Activated naive CD8-positive, alpha-beta T cell (primary cell): ENCODE data around the gene STPG3.

Experiments
- H3K27ac Mint-ChIP-seq: one replicate; pipeline ENCODE4 v1.8.0; 2021; ENCODE audit warnings: mixed read lengths
- H3K27me3 Mint-ChIP-seq: one replicate; pipeline ENCODE4 v1.8.0; 2021; ENCODE audit warnings: mixed read lengths
- H3K36me3 Mint-ChIP-seq: one replicate; pipeline ENCODE4 v1.8.0; 2021; ENCODE audit warnings: mixed read lengths
- H3K4me1 Mint-ChIP-seq: one replicate; pipeline ENCODE4 v1.8.0; 2021; ENCODE audit warnings: low read depth, mixed read lengths
- H3K4me3 Mint-ChIP-seq: one replicate; pipeline ENCODE4 v1.8.0; 2021; ENCODE audit warnings: mild to moderate bottlenecking, mixed read lengths
- H3K9me3 Mint-ChIP-seq: one replicate; pipeline ENCODE4 v1.8.0; 2021; ENCODE audit warnings: low read depth, mixed read lengths

The STPG3 gene

GRCh38 chr9:137301081-137301947, 50.2 kb downstream of the STPG3 start:
- Mint-ChIP-seq H3K9me3 (no peaks in the 10 kb centered on the region), H3K4me3 (peak overlapping the region; percentile 88), H3K4me1 (peaks cover 17% of the 10 kb centered on the region), H3K27me3 (peaks cover 8% of the 10 kb centered on the region), H3K36me3 (no peaks in the 10 kb centered on the region), H3K27ac (peak overlapping the region; percentile 22)

- Mint-ChIP-seq H3K27me3 (peaks cover 4% of the 10 kb centered on the region), H3K27ac (peak within 1 kb of the TSS; percentile 22), H3K36me3 (no peaks in the 10 kb centered on the region), H3K4me1 (peaks cover 13% of the 10 kb centered on the region), H3K9me3 (no peaks in the 10 kb centered on the region), H3K4me3 (peak within 1 kb of the TSS; percentile 88)
Measured at GRCh38 chr9:137302118-137302448, 51.0 kb downstream of the STPG3 start, which contains the start of gene NRARP. NRARP (minus strand) TSS chr9:137302271; CDS start chr9:137301928, 343 bp downstream.

GRCh38 chr9:137302449-137303150, 51.5 kb downstream of the STPG3 start:
- no peaks in the 10 kb centered on the region for H3K9me3 Mint-ChIP-seq
- peak overlapping the region; percentile 44 for H3K4me3 Mint-ChIP-seq
- no peak overlapping the region for H3K27ac Mint-ChIP-seq
- peaks cover 3% of the 10 kb centered on the region for H3K27me3 Mint-ChIP-seq
- peaks cover 13% of the 10 kb centered on the region for H3K4me1 Mint-ChIP-seq
- no peaks in the 10 kb centered on the region for H3K36me3 Mint-ChIP-seq
